ENCODE data around the gene ATP2B1. TPM values are rescaled to one million over a fixed set of nuclear protein-coding genes. Genes with fewer than 3 reads are reported as not detected.

ATP2B1 gene
- polyA plus RNA-seq, 2 of the 4 experiments (the other 2 are of a cell fraction): 52.7 to 132 TPM

DNA sequence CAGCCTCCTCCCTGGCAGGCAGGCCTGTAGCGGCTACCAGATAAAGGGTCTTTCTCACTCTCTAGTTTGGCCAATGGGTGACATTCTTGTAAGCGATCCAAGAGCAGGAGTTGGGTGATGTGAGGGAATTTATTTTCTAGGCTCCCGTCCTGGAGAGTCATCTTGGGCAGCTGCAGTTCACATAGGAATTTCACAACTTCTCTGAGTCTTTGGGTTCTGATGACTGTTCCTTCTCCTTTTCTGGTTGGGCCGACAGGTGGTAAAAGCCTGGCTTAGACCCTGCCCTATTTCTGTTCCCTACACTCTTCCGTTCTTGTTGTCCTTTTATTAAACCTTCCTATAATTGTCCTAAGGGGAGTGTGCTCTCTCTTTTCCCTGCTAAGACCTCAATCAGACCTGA lies 140.2 kb downstream of the ATP2B1 start (continued):
- TF ChIP-seq FOSB (CRISPR knock-in tag; IDR thresholded peaks at IDR 0.05) (no peak), EHMT2 (IDR thresholded peaks at IDR 0.05; ENCODE audit: low read depth) (no peak), ZC3H11A (IDR thresholded peaks at IDR 0.05) (no peak), JUNB (IDR thresholded peaks at IDR 0.05) (no peak)

DNA sequence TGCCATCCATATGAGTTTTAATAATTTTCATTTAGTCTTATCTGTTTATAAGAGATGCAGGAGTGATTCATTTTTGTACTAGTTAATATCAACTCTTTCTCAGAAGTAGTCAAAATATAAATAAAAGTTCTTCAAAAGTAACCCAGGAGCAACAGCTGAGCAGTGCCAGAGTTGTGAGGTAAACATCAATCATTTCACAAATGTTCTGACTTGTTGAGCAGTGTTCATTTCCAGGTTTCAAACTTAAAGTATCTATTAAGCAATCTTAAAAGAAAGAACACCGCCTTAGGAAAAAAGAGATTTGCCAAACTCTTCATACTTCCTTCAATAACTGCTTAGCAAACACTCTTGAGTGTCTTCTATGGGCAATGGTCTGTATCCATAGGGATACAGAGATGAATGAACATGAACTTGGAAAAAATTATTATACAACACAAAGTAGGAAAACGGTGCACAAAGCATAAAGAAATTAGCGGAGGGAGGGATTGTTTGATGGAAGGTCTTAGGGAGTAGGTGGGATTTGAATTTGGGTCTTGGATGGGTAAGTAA lies 140.9 kb downstream of the ATP2B1 start:
- no peak for FAIRE-seq
- ATAC-seq: no peak
- Histone ChIP-seq H3K9me3 (no peaks in the 10 kb centered on the region), H3K4me1 (no peaks in the 10 kb centered on the region), H3K27ac (no peak overlapping the region), H3K4me2 (no peak overlapping the region), H3K4me3 (no peak overlapping the region)
- WGBS (ENCODE audit: missing lambda C conversion rate): 85% methylated on average over 3 of the region's 3 CpGs
- ChIA-PET CTCF (no interaction called here), POLR2A (no interaction called here)
- TF ChIP-seq, protein P1, sequence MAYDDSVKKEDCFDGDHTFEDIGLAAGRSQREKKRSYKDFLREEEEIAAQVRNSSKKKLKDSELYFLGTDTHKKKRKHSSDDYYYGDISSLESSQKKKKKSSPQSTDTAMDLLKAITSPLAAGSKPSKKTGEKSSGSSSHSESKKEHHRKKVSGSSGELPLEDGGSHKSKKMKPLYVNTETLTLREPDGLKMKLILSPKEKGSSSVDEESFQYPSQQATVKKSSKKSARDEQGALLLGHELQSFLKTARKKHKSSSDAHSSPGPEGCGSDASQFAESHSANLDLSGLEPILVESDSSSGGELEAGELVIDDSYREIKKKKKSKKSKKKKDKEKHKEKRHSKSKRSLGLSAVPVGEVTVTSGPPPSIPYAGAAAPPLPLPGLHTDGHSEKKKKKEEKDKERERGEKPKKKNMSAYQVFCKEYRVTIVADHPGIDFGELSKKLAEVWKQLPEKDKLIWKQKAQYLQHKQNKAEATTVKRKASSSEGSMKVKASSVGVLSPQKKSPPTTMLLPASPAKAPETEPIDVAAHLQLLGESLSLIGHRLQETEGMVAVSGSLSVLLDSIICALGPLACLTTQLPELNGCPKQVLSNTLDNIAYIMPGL (CRISPR knock-in tag; IDR thresholded peaks at IDR 0.05; ENCODE audit: borderline replicate concordance): no peak
- TF ChIP-seq RAD21 (conservative IDR thresholded peaks at IDR 0.05 in 1 of 2, IDR thresholded peaks at IDR 0.05 in 1 of 2): no peak
- no peak for TF ChIP-seq FOSL2 (IDR thresholded peaks at IDR 0.05)
- TF ChIP-seq FOSL2 (CRISPR knock-in tag; IDR thresholded peaks at IDR 0.05): no peak
- TF ChIP-seq ZNF302 (CRISPR knock-in tag; IDR thresholded peaks at IDR 0.05): no peak
- no peak for TF ChIP-seq RNF2 (IDR thresholded peaks at IDR 0.05; ENCODE audit: borderline replicate concordance, low read depth)
- no peak for TF ChIP-seq CBX2 (IDR thresholded peaks at IDR 0.05; ENCODE audit: borderline replicate concordance, low read depth)
- TF ChIP-seq ESRRA (IDR thresholded peaks at IDR 0.05; ENCODE audit: borderline replicate concordance, low read length): no peak
- TF ChIP-seq, protein P2, sequence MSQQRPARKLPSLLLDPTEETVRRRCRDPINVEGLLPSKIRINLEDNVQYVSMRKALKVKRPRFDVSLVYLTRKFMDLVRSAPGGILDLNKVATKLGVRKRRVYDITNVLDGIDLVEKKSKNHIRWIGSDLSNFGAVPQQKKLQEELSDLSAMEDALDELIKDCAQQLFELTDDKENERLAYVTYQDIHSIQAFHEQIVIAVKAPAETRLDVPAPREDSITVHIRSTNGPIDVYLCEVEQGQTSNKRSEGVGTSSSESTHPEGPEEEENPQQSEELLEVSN (IDR thresholded peaks at IDR 0.05; ENCODE audit: borderline replicate concordance, low read depth): no peak
- TF ChIP-seq ZC3H11A (IDR thresholded peaks at IDR 0.05): no peak
- TF ChIP-seq POLR2A (IDR thresholded peaks at IDR 0.05; ENCODE audit: low read length): no peak
- TF ChIP-seq HOXA7 (CRISPR knock-in tag; IDR thresholded peaks at IDR 0.05): no peak
- no peak for TF ChIP-seq EHF (CRISPR knock-in tag; IDR thresholded peaks at IDR 0.05)
- TF ChIP-seq CBX8 (IDR thresholded peaks at IDR 0.05): no peak
- DNase-seq (ENCODE audit: low read depth in 1 of 2, low spot score in 1 of 2): no peak

DNA sequence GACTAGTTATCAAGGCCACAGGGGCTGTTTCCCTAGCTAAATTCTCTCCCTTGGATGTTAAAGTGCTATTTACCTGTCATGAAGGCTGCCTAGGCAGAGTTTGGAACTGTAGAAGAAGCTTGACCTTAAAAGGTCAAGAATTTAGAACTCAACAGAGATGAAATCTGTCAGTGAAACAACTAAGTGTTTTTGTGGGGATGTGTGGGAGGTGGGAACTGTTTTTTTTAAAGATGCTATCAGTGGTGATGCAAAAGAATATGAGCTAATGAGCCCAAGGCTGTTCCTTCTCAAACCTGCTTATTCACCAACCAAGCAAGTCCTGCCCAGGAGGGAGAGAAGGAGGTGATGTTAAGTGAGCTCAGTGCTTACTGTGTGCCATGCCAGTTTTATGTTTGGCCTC lies 142.0 kb downstream of the ATP2B1 start:
- Histone ChIP-seq H3K27ac (no peak overlapping the region), H3K4me3 (no peak overlapping the region), H3K4me2 (no peak overlapping the region), H3K4me1 (no peaks in the 10 kb centered on the region), H3K9me3 (no peaks in the 10 kb centered on the region)
- FAIRE-seq (no peak), DNase-seq (ENCODE audit: low read depth in 1 of 2, low spot score in 1 of 2) (no peak), ATAC-seq (no peak)
- ChIA-PET POLR2A (no interaction called here), CTCF (interaction anchor here (2.0 kb wide), 1 partner anchor 24 kb away, joined by 6 read pairs; no protein-coding TSS in a partner anchor)
- TF ChIP-seq EHF (CRISPR knock-in tag; IDR thresholded peaks at IDR 0.05) (no peak), SREBF2 (IDR thresholded peaks at IDR 0.05) (no peak), ZFP36 (IDR thresholded peaks at IDR 0.05; ENCODE audit: borderline replicate concordance, partially characterized antibody) (no peak)

DNA sequence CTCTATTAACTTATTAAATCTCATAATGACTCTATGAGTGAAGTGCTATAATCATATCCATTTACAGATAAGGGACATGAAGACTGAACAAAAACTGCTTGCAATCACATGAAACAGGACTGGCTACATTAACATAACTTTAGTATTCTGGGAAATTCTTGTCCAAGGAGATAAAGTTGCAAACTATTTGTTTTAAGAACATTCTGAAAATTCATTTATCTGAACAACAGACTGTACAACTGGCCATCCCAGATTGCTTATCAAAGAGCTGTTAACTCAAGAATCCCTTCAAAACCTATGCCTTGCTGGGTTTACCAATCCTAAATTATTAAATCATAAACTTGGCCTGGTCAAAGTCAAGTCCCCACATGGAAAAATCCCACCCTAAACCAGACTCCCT lies 143.6 kb downstream of the ATP2B1 start:
- no peaks in the 10 kb centered on the region for H3K9me3 ChIP-seq
- H3K4me3 ChIP-seq: no peak overlapping the region
- no peak for DNase-seq (ENCODE audit: low read depth in 1 of 2, low spot score in 1 of 2)
- H3K4me1 ChIP-seq: no peaks in the 10 kb centered on the region
- H3K4me2 ChIP-seq: no peak overlapping the region
- ChIA-PET CTCF (interaction anchor here (2.0 kb wide), 1 partner anchor 22 kb away, joined by 6 read pairs; no protein-coding TSS in a partner anchor), POLR2A (no interaction called here)
- no peak for ATAC-seq
- H3K27ac ChIP-seq: no peak overlapping the region
- no peak for FAIRE-seq
- TF ChIP-seq CHD4 (IDR thresholded peaks at IDR 0.05; ENCODE audit: borderline replicate concordance) (no peak), HOXB5 (CRISPR knock-in tag; IDR thresholded peaks at IDR 0.05) (no peak), PHF8 (IDR thresholded peaks at IDR 0.05; ENCODE audit: borderline replicate concordance, low read depth) (no peak), ZSCAN20 (CRISPR knock-in tag; IDR thresholded peaks at IDR 0.05) (no peak), CHD2 (IDR thresholded peaks at IDR 0.05; ENCODE audit: low read length, partially characterized antibody) (no peak), RCOR1 (IDR thresholded peaks at IDR 0.05; ENCODE audit: low read depth, low read length) (no peak), JUNB (IDR thresholded peaks at IDR 0.05) (no peak), RARB (CRISPR knock-in tag; IDR thresholded peaks at IDR 0.05) (no peak), POLR2AphosphoS2 (conservative IDR thresholded peaks at IDR 0.05; ENCODE audit: low read length) (no peak), HDAC2 (IDR thresholded peaks at IDR 0.05) (no peak), NR3C1 (IDR thresholded peaks at IDR 0.05) (no peak)
- TF ChIP-seq, protein P3, sequence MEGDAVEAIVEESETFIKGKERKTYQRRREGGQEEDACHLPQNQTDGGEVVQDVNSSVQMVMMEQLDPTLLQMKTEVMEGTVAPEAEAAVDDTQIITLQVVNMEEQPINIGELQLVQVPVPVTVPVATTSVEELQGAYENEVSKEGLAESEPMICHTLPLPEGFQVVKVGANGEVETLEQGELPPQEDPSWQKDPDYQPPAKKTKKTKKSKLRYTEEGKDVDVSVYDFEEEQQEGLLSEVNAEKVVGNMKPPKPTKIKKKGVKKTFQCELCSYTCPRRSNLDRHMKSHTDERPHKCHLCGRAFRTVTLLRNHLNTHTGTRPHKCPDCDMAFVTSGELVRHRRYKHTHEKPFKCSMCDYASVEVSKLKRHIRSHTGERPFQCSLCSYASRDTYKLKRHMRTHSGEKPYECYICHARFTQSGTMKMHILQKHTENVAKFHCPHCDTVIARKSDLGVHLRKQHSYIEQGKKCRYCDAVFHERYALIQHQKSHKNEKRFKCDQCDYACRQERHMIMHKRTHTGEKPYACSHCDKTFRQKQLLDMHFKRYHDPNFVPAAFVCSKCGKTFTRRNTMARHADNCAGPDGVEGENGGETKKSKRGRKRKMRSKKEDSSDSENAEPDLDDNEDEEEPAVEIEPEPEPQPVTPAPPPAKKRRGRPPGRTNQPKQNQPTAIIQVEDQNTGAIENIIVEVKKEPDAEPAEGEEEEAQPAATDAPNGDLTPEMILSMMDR (IDR thresholded peaks at IDR 0.05): no peak
- TF ChIP-seq, protein P4, sequence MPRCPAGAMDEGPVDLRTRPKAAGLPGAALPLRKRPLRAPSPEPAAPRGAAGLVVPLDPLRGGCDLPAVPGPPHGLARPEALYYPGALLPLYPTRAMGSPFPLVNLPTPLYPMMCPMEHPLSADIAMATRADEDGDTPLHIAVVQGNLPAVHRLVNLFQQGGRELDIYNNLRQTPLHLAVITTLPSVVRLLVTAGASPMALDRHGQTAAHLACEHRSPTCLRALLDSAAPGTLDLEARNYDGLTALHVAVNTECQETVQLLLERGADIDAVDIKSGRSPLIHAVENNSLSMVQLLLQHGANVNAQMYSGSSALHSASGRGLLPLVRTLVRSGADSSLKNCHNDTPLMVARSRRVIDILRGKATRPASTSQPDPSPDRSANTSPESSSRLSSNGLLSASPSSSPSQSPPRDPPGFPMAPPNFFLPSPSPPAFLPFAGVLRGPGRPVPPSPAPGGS (IDR thresholded peaks at IDR 0.05): no peak
